ENCODE measurements around the gene B3GALT6.

DNA sequence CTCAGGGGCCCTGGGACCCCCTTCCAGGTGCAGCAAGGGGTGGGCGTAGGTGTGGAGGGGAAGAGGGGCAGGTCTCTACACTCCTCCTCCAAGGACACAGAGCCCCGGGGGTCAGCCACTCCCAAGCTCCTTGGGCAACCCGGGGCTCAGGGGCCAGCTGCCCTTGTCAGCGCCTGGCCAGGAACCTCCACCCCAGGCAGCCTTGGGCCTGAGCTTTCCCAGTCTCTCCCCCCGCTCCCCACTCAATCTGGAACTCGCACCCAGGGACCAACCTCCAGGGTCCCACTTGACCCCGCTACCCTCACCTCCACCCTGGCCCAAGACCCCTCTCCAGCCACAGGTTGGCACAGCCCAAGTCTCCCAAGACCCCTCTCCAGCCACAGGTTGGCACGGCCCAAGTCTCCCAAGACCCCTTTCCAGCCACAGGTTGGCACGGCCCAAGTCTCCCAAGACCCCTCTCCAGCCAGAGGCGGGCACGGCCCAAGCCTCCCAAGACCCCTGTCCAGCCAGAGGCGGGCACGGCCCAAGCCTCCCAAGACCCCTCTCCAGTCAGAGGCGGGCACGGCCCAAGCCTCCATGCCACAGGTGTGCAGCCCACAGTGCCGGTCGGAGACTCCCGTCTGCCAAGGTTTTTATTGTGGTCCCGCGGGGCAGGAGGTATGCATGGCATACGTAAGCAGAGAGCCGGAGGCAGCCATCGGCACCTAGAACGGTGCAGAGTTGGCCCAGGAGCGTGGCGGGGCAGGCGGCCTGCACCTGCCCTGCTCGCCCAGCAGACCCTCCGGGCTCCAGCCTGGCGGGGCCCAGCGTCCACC lies 21.1 kb upstream of the B3GALT6 start:
- TF ChIP-seq, protein P1, sequence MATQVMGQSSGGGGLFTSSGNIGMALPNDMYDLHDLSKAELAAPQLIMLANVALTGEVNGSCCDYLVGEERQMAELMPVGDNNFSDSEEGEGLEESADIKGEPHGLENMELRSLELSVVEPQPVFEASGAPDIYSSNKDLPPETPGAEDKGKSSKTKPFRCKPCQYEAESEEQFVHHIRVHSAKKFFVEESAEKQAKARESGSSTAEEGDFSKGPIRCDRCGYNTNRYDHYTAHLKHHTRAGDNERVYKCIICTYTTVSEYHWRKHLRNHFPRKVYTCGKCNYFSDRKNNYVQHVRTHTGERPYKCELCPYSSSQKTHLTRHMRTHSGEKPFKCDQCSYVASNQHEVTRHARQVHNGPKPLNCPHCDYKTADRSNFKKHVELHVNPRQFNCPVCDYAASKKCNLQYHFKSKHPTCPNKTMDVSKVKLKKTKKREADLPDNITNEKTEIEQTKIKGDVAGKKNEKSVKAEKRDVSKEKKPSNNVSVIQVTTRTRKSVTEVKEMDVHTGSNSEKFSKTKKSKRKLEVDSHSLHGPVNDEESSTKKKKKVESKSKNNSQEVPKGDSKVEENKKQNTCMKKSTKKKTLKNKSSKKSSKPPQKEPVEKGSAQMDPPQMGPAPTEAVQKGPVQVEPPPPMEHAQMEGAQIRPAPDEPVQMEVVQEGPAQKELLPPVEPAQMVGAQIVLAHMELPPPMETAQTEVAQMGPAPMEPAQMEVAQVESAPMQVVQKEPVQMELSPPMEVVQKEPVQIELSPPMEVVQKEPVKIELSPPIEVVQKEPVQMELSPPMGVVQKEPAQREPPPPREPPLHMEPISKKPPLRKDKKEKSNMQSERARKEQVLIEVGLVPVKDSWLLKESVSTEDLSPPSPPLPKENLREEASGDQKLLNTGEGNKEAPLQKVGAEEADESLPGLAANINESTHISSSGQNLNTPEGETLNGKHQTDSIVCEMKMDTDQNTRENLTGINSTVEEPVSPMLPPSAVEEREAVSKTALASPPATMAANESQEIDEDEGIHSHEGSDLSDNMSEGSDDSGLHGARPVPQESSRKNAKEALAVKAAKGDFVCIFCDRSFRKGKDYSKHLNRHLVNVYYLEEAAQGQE (IDR thresholded peaks at IDR 0.05; ENCODE audit: insufficient replicate concordance, low read depth), result no peak
- TF ChIP-seq POLR2AphosphoS5 (IDR thresholded peaks at IDR 0.05; ENCODE audit: low read depth) (no peak), GABPA (IDR thresholded peaks at IDR 0.05; ENCODE audit: low read depth) (no peak), SPI1 (IDR thresholded peaks at IDR 0.05; ENCODE audit: borderline replicate concordance, low read depth) (no peak)
- TF ChIP-seq, protein P2, sequence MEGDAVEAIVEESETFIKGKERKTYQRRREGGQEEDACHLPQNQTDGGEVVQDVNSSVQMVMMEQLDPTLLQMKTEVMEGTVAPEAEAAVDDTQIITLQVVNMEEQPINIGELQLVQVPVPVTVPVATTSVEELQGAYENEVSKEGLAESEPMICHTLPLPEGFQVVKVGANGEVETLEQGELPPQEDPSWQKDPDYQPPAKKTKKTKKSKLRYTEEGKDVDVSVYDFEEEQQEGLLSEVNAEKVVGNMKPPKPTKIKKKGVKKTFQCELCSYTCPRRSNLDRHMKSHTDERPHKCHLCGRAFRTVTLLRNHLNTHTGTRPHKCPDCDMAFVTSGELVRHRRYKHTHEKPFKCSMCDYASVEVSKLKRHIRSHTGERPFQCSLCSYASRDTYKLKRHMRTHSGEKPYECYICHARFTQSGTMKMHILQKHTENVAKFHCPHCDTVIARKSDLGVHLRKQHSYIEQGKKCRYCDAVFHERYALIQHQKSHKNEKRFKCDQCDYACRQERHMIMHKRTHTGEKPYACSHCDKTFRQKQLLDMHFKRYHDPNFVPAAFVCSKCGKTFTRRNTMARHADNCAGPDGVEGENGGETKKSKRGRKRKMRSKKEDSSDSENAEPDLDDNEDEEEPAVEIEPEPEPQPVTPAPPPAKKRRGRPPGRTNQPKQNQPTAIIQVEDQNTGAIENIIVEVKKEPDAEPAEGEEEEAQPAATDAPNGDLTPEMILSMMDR (IDR thresholded peaks at IDR 0.05; ENCODE audit: insufficient read depth, low read length), result no peak

Data from HL-60 (cell line).